ENCODE measurements around the gene SKIL.

GRCh38 chr3:170387950-170388349 lies 30.4 kb downstream of the SKIL start:
- TF ChIP-seq GATA3 (IDR thresholded peaks at IDR 0.05; ENCODE audit: low read depth, low read length) (no peak), GATA2 (IDR thresholded peaks at IDR 0.05; ENCODE audit: low read depth, low read length) (no peak)
